Esophagus squamous epithelium (tissue), 5 donors: ENCODE data around the gene SPA17. TPM values are rescaled to one million over a fixed set of nuclear protein-coding genes. Genes with fewer than 3 reads are reported as not detected.

ENCODE experiments used
- DNase-seq: peaks from one replicate; lab custom pipeline; 2025; lab: John Stamatoyannopoulos, UW
- H3K27ac ChIP-seq, 4 donors: fragments of 200-600 bp; sonication (generic); one replicate each; pipeline ENCODE4 v1.5.1; 2016 to 2019; ENCODE audit warnings: mild to moderate bottlenecking in 1 of 4
- H3K27me3 ChIP-seq, 4 donors: fragments of 200-600 bp; sonication (generic); 1 replicate in 3 of 4; 2 replicates in 1 of 4; pipeline versions ENCODE4 v1.5.1 to v1.6.0; 2017 to 2021; ENCODE audit warnings: antibody characterized with exemption in 1 of 4
- H3K36me3 ChIP-seq, 3 donors: fragments of 200-600 bp; sonication (generic); one replicate each; pipeline ENCODE4 v1.5.1; 2016 to 2019
- H3K4me1 ChIP-seq, 3 donors: fragments of 200-600 bp; sonication (generic); one replicate each; pipeline ENCODE4 v1.5.1; 2017 to 2019
- H3K4me3 ChIP-seq, 4 donors: fragments of 200-600 bp; sonication (generic); 1 replicate in 3 of 4; 2 replicates in 1 of 4; pipeline ENCODE4 v1.5.1; 2016 to 2019; ENCODE audit warnings: mild to moderate bottlenecking in 2 of 4, moderate library complexity in 1 of 4
- H3K9me3 ChIP-seq, 3 donors: fragments of 200-600 bp; sonication (generic); one replicate each; pipeline ENCODE4 v1.5.1; 2016 to 2019
- POLR2A ChIP-seq, 4 donors: fragments of 450-650 bp; IDR thresholded peaks; one replicate each; pipeline ENCODE4 v1.6.1; 2017; ENCODE audit warnings: antibody characterized with exemption in 4 of 4, mild to moderate bottlenecking in 4 of 4, moderate library complexity in 3 of 4
- WGBS, 2 donors: methylation state at CpG; one replicate each; pipeline ENCODE4 v1.1.5; 2018; 5-methylcytosine and 5-hydroxymethylcytosine counted together
- intact Hi-C: fragments of 100-400 bp; cut with DNase I; formaldehyde crosslinking; loops from one replicate; pipeline ENCODE4 v1.15.0; 2022
- total RNA-seq, 4 donors: library from RNA; depleted of rRNA; stranded (reverse); fragments of >200 nt; gene quantifications; one replicate each; pipeline ENCODE4 v1.1.0, GENCODE V29; 2016
- TF ChIP-seq, protein P1 (sequence below), 6 experiments: fragments of 450-650 bp in 4 of 6; fragments of 200-600 bp in 2 of 6; sonication (generic) in 2 of 6; IDR thresholded peaks; one replicate each; pipeline ENCODE4 v1.5.1; 2016 to 2019; ENCODE audit warnings: antibody characterized with exemption in 6 of 6, mild to moderate bottlenecking in 4 of 6, moderate library complexity in 4 of 6
- donor health status: DM: yes; HTN: yes; CAD: no.

Gene SPA17
- total RNA-seq, 4 donors from 2014 or later = 2.3 to 8.5 (median 6.0) TPM

DNA sequence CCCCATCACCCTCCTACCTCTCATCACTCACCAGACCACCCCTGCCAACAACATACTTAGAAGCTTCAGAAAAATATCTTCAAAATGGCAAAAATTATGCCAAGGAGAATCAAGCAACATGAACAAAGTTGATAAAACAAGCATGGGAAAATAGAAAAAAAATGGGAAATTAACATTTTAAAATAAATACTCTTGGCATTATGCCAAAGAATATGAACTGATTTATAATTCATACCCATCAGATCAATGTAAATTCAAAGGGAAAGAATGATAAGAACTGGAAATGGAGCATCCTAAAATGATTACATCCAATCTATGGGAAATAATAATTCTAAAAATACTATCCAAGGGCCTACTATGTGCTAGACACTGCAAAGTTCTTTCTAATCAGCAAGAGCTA lies 12.2 kb upstream of the SPA17 start:
- Histone ChIP-seq H3K4me1 (no peaks in the 10 kb centered on the region), H3K27ac (no peak overlapping the region), H3K36me3 (peaks cover 0 to 70% (median 0%) of the 10 kb centered on the region in 3 donors), H3K9me3 (no peaks in the 10 kb centered on the region), H3K4me3 (no peak overlapping the region), H3K27me3 (no peaks in the 10 kb centered on the region)
- TF ChIP-seq POLR2A (IDR thresholded peaks at IDR 0.05) = no peak
- TF ChIP-seq, protein P1, sequence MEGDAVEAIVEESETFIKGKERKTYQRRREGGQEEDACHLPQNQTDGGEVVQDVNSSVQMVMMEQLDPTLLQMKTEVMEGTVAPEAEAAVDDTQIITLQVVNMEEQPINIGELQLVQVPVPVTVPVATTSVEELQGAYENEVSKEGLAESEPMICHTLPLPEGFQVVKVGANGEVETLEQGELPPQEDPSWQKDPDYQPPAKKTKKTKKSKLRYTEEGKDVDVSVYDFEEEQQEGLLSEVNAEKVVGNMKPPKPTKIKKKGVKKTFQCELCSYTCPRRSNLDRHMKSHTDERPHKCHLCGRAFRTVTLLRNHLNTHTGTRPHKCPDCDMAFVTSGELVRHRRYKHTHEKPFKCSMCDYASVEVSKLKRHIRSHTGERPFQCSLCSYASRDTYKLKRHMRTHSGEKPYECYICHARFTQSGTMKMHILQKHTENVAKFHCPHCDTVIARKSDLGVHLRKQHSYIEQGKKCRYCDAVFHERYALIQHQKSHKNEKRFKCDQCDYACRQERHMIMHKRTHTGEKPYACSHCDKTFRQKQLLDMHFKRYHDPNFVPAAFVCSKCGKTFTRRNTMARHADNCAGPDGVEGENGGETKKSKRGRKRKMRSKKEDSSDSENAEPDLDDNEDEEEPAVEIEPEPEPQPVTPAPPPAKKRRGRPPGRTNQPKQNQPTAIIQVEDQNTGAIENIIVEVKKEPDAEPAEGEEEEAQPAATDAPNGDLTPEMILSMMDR (IDR thresholded peaks at IDR 0.05) = no peak
- intact Hi-C loops = loop anchor here (10.0 kb wide), 1 partner anchor 173 kb away; no protein-coding TSS in a partner anchor
- no peak for DNase-seq

GRCh38 chr11:124662106-124662505 lies 11.6 kb upstream of the SPA17 start:
- Histone ChIP-seq H3K27ac (no peak overlapping the region), H3K36me3 (peaks cover 0 to 69% (median 0%) of the 10 kb centered on the region in 3 donors), H3K4me3 (no peak overlapping the region), H3K27me3 (no peaks in the 10 kb centered on the region), H3K4me1 (no peaks in the 10 kb centered on the region), H3K9me3 (no peaks in the 10 kb centered on the region)
- intact Hi-C loops = loop anchor here (10.0 kb wide), 1 partner anchor 173 kb away; no protein-coding TSS in a partner anchor
- TF ChIP-seq, protein P1 (IDR thresholded peaks at IDR 0.05) = no peak
- no peak for TF ChIP-seq POLR2A (IDR thresholded peaks at IDR 0.05)
- WGBS, 2 donors = 82 to 92% methylated on average over 4 of the region's 4 CpGs
- no peak for DNase-seq

- no peaks in the 10 kb centered on the region for H3K9me3 ChIP-seq
- TF ChIP-seq POLR2A (IDR thresholded peaks at IDR 0.05) = no peak
- TF ChIP-seq, protein P1 (IDR thresholded peaks at IDR 0.05) = no peak
- intact Hi-C loops = loop anchor here (10.0 kb wide), 1 partner anchor 171 kb away; no protein-coding TSS in a partner anchor
- no peak overlapping the region for H3K4me3 ChIP-seq
- WGBS, 2 donors = 83 to 85% methylated on average over 2 of the region's 2 CpGs
- no peaks in the 10 kb centered on the region for H3K4me1 ChIP-seq
- H3K27ac ChIP-seq = no peak overlapping the region
- no peaks in the 10 kb centered on the region for H3K27me3 ChIP-seq
- DNase-seq = no peak
- peaks cover 0 to 68% (median 0%) of the 10 kb centered on the region in 3 donors for H3K36me3 ChIP-seq
Observed at GRCh38 chr11:124663861-124664260, 9.8 kb upstream of the SPA17 start.

DNA sequence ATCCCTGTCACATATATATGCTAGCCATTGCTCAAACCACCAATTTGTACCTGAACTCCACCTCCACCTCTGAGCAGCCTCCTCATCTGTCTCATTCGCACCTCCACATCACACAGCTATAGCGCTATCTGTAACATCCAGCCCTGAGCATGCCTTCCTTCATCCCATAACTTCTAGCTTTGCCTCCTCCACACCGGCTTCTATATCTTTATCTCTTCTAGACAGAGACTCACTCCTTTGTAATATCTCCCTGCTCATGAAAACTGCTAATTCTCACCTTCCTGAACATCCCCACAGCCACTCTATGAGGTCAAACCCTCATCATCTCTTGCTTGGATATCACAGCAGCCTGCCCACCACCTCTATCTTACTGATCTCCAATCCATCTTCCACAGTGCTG lies 6.1 kb upstream of the SPA17 start:
- H3K4me1 ChIP-seq = peaks cover 0 to 11% (median 3%) of the 10 kb centered on the region in 3 donors
- peaks cover 0 to 48% (median 0%) of the 10 kb centered on the region in 3 donors for H3K36me3 ChIP-seq
- H3K27ac ChIP-seq = no peak overlapping the region
- no peak for DNase-seq
- intact Hi-C loops = loop anchor here (5.0 to 10.0 kb wide), 2 partner anchors 95 to 167 kb away; partner anchors contain the start of gene ESAM
- TF ChIP-seq, protein P1 (IDR thresholded peaks at IDR 0.05) = no peak
- TF ChIP-seq POLR2A (IDR thresholded peaks at IDR 0.05) = no peak
- WGBS, 2 donors = 95 to 100% methylated on average over 3 of the region's 3 CpGs
- no peaks in the 10 kb centered on the region for H3K27me3 ChIP-seq
- H3K9me3 ChIP-seq = no peaks in the 10 kb centered on the region
- H3K4me3 ChIP-seq = no peak overlapping the region

- Histone ChIP-seq H3K4me3 (no peak overlapping the region), H3K4me1 (peaks cover 4 to 22% (median 13%) of the 10 kb centered on the region in 3 donors), H3K36me3 (peaks cover 0 to 35% (median 0%) of the 10 kb centered on the region in 3 donors), H3K27ac (no peak overlapping the region), H3K27me3 (no peaks in the 10 kb centered on the region), H3K9me3 (no peaks in the 10 kb centered on the region)
- no peak for TF ChIP-seq POLR2A (IDR thresholded peaks at IDR 0.05)
- TF ChIP-seq, protein P1 (IDR thresholded peaks at IDR 0.05) = peak; percentile 62 to 85 (median 80)
- intact Hi-C loops = loop anchor here (5.0 to 10.0 kb wide), 2 partner anchors 93 to 166 kb away; partner anchors contain the start of gene ESAM
- DNase-seq = no peak
- 22 to 23% methylated on average over 8 of the region's 8 CpGs for WGBS, 2 donors
Observed at GRCh38 chr11:124669193-124669592, 4.5 kb upstream of the SPA17 start.
